ENCODE results near the gene TFR2.

GRCh38 chr7:100611983-100612729 lies 29.2 kb downstream of the TFR2 start, which contains the start of gene MOSPD3:
- TF ChIP-seq POLR2AphosphoS5 (IDR thresholded peaks at IDR 0.05) (peak; percentile 77 to 93), EP300 (IDR thresholded peaks at IDR 0.05) (no peak), POLR2A (IDR thresholded peaks at IDR 0.05; ENCODE audit: low read depth) (peak; percentile 87)
- TF ChIP-seq, protein P1, sequence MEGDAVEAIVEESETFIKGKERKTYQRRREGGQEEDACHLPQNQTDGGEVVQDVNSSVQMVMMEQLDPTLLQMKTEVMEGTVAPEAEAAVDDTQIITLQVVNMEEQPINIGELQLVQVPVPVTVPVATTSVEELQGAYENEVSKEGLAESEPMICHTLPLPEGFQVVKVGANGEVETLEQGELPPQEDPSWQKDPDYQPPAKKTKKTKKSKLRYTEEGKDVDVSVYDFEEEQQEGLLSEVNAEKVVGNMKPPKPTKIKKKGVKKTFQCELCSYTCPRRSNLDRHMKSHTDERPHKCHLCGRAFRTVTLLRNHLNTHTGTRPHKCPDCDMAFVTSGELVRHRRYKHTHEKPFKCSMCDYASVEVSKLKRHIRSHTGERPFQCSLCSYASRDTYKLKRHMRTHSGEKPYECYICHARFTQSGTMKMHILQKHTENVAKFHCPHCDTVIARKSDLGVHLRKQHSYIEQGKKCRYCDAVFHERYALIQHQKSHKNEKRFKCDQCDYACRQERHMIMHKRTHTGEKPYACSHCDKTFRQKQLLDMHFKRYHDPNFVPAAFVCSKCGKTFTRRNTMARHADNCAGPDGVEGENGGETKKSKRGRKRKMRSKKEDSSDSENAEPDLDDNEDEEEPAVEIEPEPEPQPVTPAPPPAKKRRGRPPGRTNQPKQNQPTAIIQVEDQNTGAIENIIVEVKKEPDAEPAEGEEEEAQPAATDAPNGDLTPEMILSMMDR (IDR thresholded peaks at IDR 0.05) = peak in 1 of 3 experiments; percentile 13
